Activated T-helper 1 cell treated with Interleukin-2 at 50 U/mL for 16 hours (primary cell): Measurements from ENCODE around the gene FLVCR1.

Source experiments
- DNase-seq: peaks from one replicate; pipeline ENCODE4 v3.0.0-alpha.2; 2020; ENCODE audit warnings: low read depth

FLVCR1 gene

GRCh38 chr1:212945463-212946160 lies 87.5 kb downstream of the FLVCR1 start:
- no peak for DNase-seq

- DNase-seq = no peak
Observed at GRCh38 chr1:212946872-212947271, 88.8 kb downstream of the FLVCR1 start.
